Measurements from ENCODE around the gene C1orf116.

C1orf116 gene

GRCh38 chr1:207034208-207034607 lies 1.7 kb upstream of the C1orf116 start:
- DNase-seq = no peak

DNA sequence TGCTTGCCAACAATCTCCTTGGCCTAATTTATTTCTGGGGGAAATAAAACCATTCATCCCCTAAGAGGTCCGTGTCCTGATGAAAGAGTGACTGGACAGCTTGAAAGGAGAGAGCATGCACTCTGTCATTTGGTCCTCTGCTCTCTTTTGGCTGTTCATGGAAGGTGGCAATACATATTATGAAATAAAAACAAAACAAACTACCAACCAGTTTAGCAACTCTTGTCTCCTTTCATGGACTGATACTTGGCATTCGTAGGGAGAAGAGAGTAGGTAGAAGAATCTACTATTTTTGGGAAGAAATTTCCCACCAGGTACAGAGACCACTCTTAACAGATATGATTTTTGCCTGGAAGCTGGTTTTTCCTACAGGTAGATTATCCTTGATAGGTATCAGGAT lies 746 bp upstream of the C1orf116 start:
- DNase-seq = no peak

GRCh38 chr1:207031632-207032264 lies 808 bp downstream of the C1orf116 start:
- DNase-seq = no peak

GRCh38 chr1:207031016-207031415 lies 1.5 kb downstream of the C1orf116 start:
- no peak for DNase-seq

DNA sequence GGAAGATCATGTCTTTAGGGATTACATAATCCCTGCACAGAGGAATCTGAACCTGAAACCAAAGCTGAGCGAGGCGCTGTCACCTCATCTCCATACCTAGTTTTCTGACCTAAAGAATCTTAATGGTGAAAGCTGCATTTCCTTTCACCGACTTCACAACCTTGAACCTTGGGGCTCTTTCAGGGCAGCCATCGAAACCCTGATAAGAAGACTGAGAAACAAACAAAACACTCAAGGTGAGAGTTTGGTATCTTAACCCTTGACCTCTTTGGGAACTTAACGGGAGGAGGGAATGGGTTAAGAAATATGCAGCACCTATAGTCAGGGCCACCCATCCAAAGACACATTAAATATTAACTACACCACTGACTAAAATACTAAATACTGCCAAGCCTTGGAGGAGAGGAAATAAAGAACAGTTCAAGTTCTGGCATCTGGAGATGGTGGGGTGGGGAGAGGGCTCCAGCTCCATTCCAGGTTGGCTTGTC lies 2.0 kb downstream of the C1orf116 start:
- no peak for DNase-seq

GRCh38 chr1:207029701-207030521 lies 2.6 kb downstream of the C1orf116 start:
- DNase-seq = no peak

DNA sequence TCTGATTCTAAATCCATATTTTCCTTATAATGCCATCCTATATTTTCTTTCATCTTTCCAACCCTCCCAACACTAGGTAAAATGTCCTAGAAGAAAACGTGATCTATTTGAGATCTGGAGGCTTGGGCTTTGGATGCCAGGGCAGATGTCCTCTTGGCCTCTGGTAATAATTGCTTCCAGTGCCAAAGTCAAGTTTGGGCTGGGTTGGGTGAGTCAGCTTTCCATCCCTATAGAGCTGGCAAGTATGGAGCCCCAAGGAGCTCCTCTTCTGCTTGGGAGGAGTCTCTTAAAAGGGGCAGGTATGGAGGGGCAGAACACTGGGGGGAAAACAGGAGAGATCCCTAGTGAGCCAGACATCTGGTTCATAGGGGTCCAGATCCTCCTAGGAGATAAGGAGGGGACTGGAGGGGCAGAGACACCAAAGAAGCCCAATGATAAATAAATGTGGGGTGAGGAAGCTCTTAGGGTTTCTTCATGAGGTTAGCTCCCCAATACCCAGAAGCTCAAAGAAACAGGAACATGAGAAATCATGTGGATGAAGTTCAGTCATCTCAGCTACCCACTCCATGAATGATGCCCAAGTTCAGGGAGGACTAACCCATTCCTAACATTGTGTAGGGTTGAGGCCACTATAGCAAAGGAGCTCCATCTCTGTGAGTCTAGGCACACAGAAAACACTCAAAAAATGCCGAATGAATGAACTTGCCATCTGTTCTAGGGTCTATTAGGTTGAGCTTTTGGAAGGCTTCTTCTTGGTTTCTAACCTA lies 3.5 kb downstream of the C1orf116 start:
- DNase-seq = no peak

DNA sequence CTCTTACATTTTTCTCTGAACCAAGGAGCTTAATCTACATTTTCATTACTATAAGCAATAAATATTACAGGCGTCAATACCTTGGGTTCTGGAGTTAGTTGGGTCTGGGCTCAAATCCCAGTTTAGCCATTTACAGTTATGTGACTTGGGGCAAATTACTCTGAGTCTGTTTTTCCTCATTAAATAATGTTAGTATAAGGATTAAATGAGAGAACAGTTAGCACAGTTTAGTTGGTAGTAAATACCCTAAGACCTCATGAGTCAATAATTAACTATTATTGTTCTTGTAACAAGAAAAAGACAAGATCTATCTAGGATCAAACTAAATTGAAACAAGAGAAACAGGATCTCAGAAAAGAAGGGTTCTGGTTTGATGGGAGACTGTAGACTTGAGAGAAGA lies 4.6 kb downstream of the C1orf116 start:
- no peak for DNase-seq

- DNase-seq = no peak
These were observed 5.3 kb downstream of the C1orf116 start for GRCh38 chr1:207027206-207027777.

GRCh38 chr1:207026104-207026534 lies 6.4 kb downstream of the C1orf116 start:
- DNase-seq = no peak

- no peak for DNase-seq
These were observed 7.2 kb downstream of the C1orf116 start for GRCh38 chr1:207025146-207025880.

DNA sequence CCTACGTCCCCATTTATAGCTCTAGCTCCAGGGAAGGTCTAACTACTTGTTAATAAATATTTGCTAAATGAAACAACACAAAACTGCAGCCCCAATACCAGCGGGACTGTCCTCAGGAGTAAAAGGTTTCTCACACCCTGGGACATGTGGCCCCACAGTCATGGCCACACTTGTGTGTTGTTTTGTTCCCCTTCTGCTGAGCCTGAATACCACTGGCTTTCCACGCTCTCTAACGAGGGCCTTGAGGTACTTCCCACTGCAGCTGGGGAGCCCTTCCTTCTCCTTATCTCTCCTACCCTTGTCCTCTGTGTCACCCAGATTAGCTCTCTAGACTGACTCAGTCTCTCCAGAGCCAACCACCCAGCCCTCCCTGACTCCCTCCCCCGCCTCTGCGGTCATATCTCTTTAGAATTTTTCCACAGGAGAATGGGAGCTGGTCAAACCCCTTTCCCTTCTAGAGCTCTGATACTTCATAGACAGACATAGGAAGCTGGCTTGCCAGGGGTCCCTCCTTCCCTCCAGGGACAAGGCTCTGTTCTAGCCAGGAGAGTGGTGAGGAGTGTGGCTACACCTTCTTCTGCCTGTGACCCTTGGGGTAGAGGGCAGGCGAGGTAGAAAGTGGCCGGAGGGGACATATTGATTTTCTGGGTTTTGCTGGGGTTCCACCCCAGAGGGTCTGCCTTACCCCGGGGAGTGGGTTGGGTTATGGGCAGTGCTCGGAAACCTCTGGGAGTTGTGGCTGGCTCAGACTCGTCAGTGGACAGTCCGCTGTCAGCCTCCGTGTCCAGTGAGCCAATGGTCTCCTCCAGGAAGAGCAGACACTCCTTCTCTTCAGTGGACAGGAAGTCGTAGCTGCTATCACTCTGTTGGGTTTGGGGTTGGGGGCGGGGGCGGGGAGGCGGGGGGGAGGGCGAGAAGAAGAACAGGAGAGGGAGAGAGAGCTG lies 8.1 kb downstream of the C1orf116 start:
- peak; percentile 14 to 26 for DNase-seq

DNA sequence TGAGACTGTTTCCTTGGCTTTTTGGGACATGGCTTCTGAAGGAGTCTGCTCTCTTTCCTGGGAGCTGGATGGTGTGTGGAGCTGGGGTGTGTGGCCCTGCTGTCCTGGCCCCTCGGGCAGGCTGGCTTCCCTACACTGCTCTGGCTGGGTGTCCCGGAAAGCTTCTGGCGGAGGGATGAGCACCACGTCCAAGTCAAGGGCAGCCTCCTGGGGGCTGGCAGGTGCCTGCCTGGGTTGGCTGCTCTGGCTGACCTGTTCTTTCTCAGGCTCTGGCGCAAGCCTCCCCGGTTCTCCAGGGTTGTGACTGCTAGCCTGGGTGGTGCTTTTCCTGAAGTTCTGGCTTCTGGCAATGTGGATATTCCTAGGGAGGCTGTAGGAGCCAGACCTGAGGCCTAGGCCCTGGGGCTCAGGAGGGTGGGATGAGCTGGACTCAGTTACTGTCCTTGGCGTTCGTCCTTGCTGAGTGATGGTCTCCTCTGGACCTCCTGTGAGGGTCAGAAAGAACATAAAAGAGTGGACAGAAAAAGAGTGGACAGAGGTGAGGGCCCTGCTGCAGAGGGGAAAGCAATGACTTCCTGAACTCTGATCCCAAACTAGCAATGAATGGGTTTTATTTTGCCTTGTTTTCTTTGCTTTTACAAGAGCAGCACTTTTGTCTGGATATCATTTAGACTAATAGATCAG lies 9.4 kb downstream of the C1orf116 start:
- DNase-seq = no peak

- no peak for DNase-seq
These were observed 10.5 kb downstream of the C1orf116 start for GRCh38 chr1:207021876-207022596.

- DNase-seq = no peak
These were observed 11.3 kb downstream of the C1orf116 start for GRCh38 chr1:207021139-207021861.

- no peak for DNase-seq
These were observed 11.8 kb downstream of the C1orf116 start for GRCh38 chr1:207020709-207021107.

DNA sequence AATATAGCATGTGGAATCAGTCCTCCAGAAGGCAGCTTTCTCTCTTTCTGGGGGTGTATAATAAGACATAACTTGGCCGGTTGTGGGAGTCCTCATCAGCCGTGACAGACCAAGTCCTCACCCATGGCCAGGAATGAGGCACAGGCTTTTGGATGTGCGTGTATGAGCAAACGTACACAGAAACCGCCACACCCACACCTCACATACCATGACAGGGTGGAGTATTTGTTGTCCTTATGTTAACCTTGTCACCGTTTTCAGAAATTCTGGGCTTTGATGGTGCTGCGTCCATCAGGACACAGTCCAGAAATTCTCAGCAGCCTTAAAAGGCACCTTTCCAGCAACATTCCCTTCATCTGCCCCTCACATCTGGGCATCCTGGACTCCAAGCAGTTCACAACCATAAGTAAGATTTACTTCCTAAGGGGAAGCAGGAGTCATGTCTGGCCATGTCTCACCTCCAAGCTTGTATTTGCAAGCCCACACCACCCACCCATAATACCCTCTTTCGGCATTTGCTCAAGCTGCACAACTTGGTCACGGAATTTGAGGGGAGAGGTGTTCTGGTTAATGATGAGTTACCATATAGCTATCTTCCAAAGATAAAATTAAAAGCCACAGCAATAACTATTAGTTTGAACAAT lies 12.4 kb downstream of the C1orf116 start:
- no peak for DNase-seq

- DNase-seq = no peak
These were observed 12.9 kb downstream of the C1orf116 start for GRCh38 chr1:207019661-207020060.

DNA sequence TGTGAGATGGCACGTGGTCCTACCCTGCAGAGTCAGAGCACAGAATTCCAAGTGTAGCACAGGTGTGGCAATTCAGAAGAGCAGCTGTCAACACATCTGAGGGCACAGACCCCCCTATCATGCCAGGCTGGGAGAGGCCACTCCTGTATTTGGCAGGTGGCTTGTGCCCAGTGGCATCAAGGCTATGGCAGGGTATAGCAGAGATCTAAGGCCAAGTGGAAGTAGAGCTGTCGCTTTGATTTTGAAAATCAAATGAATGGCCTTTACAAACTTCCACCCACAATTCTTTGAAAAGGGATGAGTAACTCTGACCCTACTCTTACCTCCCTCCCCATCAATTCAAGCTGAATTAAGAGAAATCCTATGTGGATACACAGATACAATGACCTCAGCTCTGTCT lies 13.4 kb downstream of the C1orf116 start:
- no peak for DNase-seq

All from activated CD4-positive, alpha-beta T cell treated with anti-CD3 and anti-CD28 coated beads, Interleukin-2, amount 50 U/mL, for 48 hours (primary cell).